SJCRH30 (cell line): Measurements from ENCODE around the gene ATP8A1. TPM values are rescaled to one million over a fixed set of nuclear protein-coding genes. Genes with fewer than 3 reads are reported as not detected.
"Not testable (repeated sequence)": the region's sequence is repeated elsewhere in the genome, so short reads cannot be mapped to it uniquely, and the experiment has no call there.

Experiments used
- DNase-seq, 2 experiments: peaks; one replicate each; pipeline ENCODE4 v3.0.0-alpha.2; 2015 to 2020
- H3K27ac ChIP-seq: fragments of 250-450 bp; sonication (Bioruptor Pico); 2 replicates; pipeline ENCODE4 v1.5.1; 2020; ENCODE audit warnings: mild to moderate bottlenecking, moderate library complexity
- H3K27me3 ChIP-seq: fragments of 250-450 bp; sonication (Bioruptor Pico); 2 replicates; pipeline ENCODE4 v1.5.1; 2020; ENCODE audit warnings: mild to moderate bottlenecking, moderate library complexity
- H3K36me3 ChIP-seq: fragments of 250-450 bp; sonication (Bioruptor Pico); 2 replicates; pipeline ENCODE4 v1.5.1; 2020; ENCODE audit warnings: mild to moderate bottlenecking, moderate library complexity
- H3K4me1 ChIP-seq: fragments of 250-450 bp; sonication (Bioruptor Pico); 2 replicates; pipeline ENCODE4 v1.5.1; 2020; ENCODE audit warnings: mild to moderate bottlenecking, moderate library complexity
- H3K4me3 ChIP-seq: fragments of 250-450 bp; sonication (Bioruptor Pico); 2 replicates; pipeline ENCODE4 v1.5.1; 2020; ENCODE audit warnings: mild to moderate bottlenecking, moderate library complexity
- H3K9me3 ChIP-seq: fragments of 250-450 bp; sonication (Bioruptor Pico); replicated peaks from 2 replicates; pipeline ENCODE4 v1.5.1; 2020; ENCODE audit warnings: mild to moderate bottlenecking, moderate library complexity
- total RNA-seq: library from RNA; depleted of rRNA; stranded (reverse); fragments of >200 nt; shearing (Covaris generic); gene quantifications from 2 replicates; pipeline ENCODE4 v1.2.3, GENCODE V29; 2014

ATP8A1 gene
- total RNA-seq, 1 experiment from 2014 or later = 0.20 TPM

GRCh38 chr4:42473071-42473684, 183.7 kb downstream of the ATP8A1 start:
- H3K27ac ChIP-seq = no peak overlapping the region
- DNase-seq = no peak
- no peaks in the 10 kb centered on the region for H3K9me3 ChIP-seq
- H3K4me1 ChIP-seq = no peaks in the 10 kb centered on the region
- H3K36me3 ChIP-seq = no peaks in the 10 kb centered on the region
- H3K27me3 ChIP-seq = no peaks in the 10 kb centered on the region
- no peak overlapping the region for H3K4me3 ChIP-seq

GRCh38 chr4:42471896-42472295, 185.0 kb downstream of the ATP8A1 start:
- Histone ChIP-seq H3K9me3 (no peaks in the 10 kb centered on the region), H3K27ac (no peak overlapping the region), H3K4me1 (no peaks in the 10 kb centered on the region), H3K36me3 (no peaks in the 10 kb centered on the region), H3K4me3 (no peak overlapping the region), H3K27me3 (no peaks in the 10 kb centered on the region)
- DNase-seq = no peak

GRCh38 chr4:42470023-42470422, 186.9 kb downstream of the ATP8A1 start:
- Histone ChIP-seq H3K9me3 (no peaks in the 10 kb centered on the region), H3K27me3 (no peaks in the 10 kb centered on the region), H3K4me3 (no peak overlapping the region), H3K4me1 (no peaks in the 10 kb centered on the region), H3K27ac (no peak overlapping the region), H3K36me3 (no peaks in the 10 kb centered on the region)
- DNase-seq = no peak

- H3K36me3 ChIP-seq, DNase-seq, H3K4me3 ChIP-seq, H3K9me3 ChIP-seq, H3K27me3 ChIP-seq, H3K27ac ChIP-seq, H3K4me1 ChIP-seq: not testable (repeated sequence)
These were observed 189.1 kb downstream of the ATP8A1 start for GRCh38 chr4:42467777-42468176.

GRCh38 chr4:42466273-42466844, 190.5 kb downstream of the ATP8A1 start:
- 0 out of 2 replicates have a peak, but pooled peaks cover 2% of the 10 kb centered on the region for H3K27me3 ChIP-seq
- H3K4me1 ChIP-seq = no peaks in the 10 kb centered on the region
- DNase-seq = no peak
- no peak overlapping the region for H3K4me3 ChIP-seq
- no peak overlapping the region for H3K27ac ChIP-seq
- no peaks in the 10 kb centered on the region for H3K36me3 ChIP-seq
- no peaks in the 10 kb centered on the region for H3K9me3 ChIP-seq

- no peak overlapping the region for H3K4me3 ChIP-seq
- DNase-seq = no peak
- H3K4me1 ChIP-seq = no peaks in the 10 kb centered on the region
- 0 out of 2 replicates have a peak, but pooled peaks cover 2% of the 10 kb centered on the region for H3K27me3 ChIP-seq
- H3K36me3 ChIP-seq = no peaks in the 10 kb centered on the region
- H3K27ac ChIP-seq = no peak overlapping the region
- H3K9me3 ChIP-seq = no peaks in the 10 kb centered on the region
These were observed 192.3 kb downstream of the ATP8A1 start for GRCh38 chr4:42464550-42465094.

- not testable (repeated sequence) for H3K36me3 ChIP-seq, H3K9me3 ChIP-seq, H3K4me3 ChIP-seq, H3K27ac ChIP-seq, DNase-seq, H3K27me3 ChIP-seq, H3K4me1 ChIP-seq
These were observed 195.7 kb downstream of the ATP8A1 start for GRCh38 chr4:42461216-42461615.

GRCh38 chr4:42460043-42460442, 196.9 kb downstream of the ATP8A1 start:
- no peak overlapping the region for H3K4me3 ChIP-seq
- no peak overlapping the region for H3K27ac ChIP-seq
- H3K4me1 ChIP-seq = no peaks in the 10 kb centered on the region
- no peak for DNase-seq
- no peaks in the 10 kb centered on the region for H3K9me3 ChIP-seq
- H3K27me3 ChIP-seq = 0 out of 2 replicates have a peak, but pooled peaks cover 6% of the 10 kb centered on the region
- H3K36me3 ChIP-seq = no peaks in the 10 kb centered on the region

- Histone ChIP-seq H3K4me3 (no peak overlapping the region), H3K36me3 (no peaks in the 10 kb centered on the region), H3K4me1 (peaks cover under 1% of the 10 kb centered on the region; the same call in 1 of the 2 replicates), H3K27me3 (0 out of 2 replicates have a peak, but pooled peaks cover 4% of the 10 kb centered on the region), H3K27ac (no peak overlapping the region), H3K9me3 (no peaks in the 10 kb centered on the region)
- no peak for DNase-seq
These were observed 198.2 kb downstream of the ATP8A1 start for GRCh38 chr4:42458657-42459056.

- DNase-seq = no peak
- H3K27me3 ChIP-seq = 0 out of 2 replicates have a peak, but pooled peaks cover 4% of the 10 kb centered on the region
- no peak overlapping the region for H3K27ac ChIP-seq
These were observed 202.0 kb downstream of the ATP8A1 start for GRCh38 chr4:42454755-42455420.

GRCh38 chr4:42453612-42454011, 203.3 kb downstream of the ATP8A1 start:
- Histone ChIP-seq H3K4me3 (no peak overlapping the region), H3K9me3 (no peaks in the 10 kb centered on the region), H3K27me3 (0 out of 2 replicates have a peak, but pooled peaks cover 4% of the 10 kb centered on the region), H3K27ac (no peak overlapping the region), H3K36me3 (no peaks in the 10 kb centered on the region), H3K4me1 (peaks cover 17% of the 10 kb centered on the region)
- no peak for DNase-seq

More at GRCh38 chr4:42454755-42455420, 202.0 kb downstream of the ATP8A1 start:
- Histone ChIP-seq H3K4me3 (no peak overlapping the region), H3K4me1 (peaks cover 17% of the 10 kb centered on the region), H3K36me3 (no peaks in the 10 kb centered on the region), H3K9me3 (no peaks in the 10 kb centered on the region)

GRCh38 chr4:42452823-42453222, 204.1 kb downstream of the ATP8A1 start:
- DNase-seq = peak; percentile 7 to 47
- no peaks in the 10 kb centered on the region for H3K36me3 ChIP-seq
- no peak overlapping the region for H3K27ac ChIP-seq
- no peaks in the 10 kb centered on the region for H3K9me3 ChIP-seq
- no peak overlapping the region for H3K4me3 ChIP-seq
- H3K27me3 ChIP-seq = 0 out of 2 replicates have a peak, but pooled peaks cover 4% of the 10 kb centered on the region
- peaks cover 17% of the 10 kb centered on the region for H3K4me1 ChIP-seq

- Histone ChIP-seq H3K36me3 (no peaks in the 10 kb centered on the region), H3K27ac (no peak overlapping the region), H3K4me1 (no peaks in the 10 kb centered on the region), H3K4me3 (no peak overlapping the region), H3K9me3 (no peaks in the 10 kb centered on the region), H3K27me3 (peaks cover 7% of the 10 kb centered on the region; the same call in 1 of the 2 replicates)
- no peak for DNase-seq
These were observed 210.1 kb downstream of the ATP8A1 start for GRCh38 chr4:42446823-42447222.

GRCh38 chr4:42445038-42445437, 211.9 kb downstream of the ATP8A1 start:
- no peaks in the 10 kb centered on the region for H3K4me1 ChIP-seq
- no peak overlapping the region for H3K4me3 ChIP-seq

GRCh38 chr4:42442601-42443000, 214.3 kb downstream of the ATP8A1 start:
- H3K27me3 ChIP-seq = peaks cover 23% of the 10 kb centered on the region
- H3K27ac ChIP-seq = no peak overlapping the region
- H3K36me3 ChIP-seq = no peaks in the 10 kb centered on the region
- H3K4me1 ChIP-seq = no peaks in the 10 kb centered on the region
- no peaks in the 10 kb centered on the region for H3K9me3 ChIP-seq
- H3K4me3 ChIP-seq = no peak overlapping the region
- DNase-seq = no peak

More at GRCh38 chr4:42445038-42445437, 211.9 kb downstream of the ATP8A1 start:
- Histone ChIP-seq H3K27ac (no peak overlapping the region), H3K9me3 (no peaks in the 10 kb centered on the region), H3K36me3 (no peaks in the 10 kb centered on the region), H3K27me3 (peaks cover 7% of the 10 kb centered on the region; the same call in 1 of the 2 replicates)
- DNase-seq = no peak
